Fibroblast of mammary gland (primary cell): ENCODE data around the gene GRIK4.

Source experiments
- DNase-seq: peaks from one replicate; pipeline ENCODE4 v3.0.0-alpha.2; 2010; ENCODE audit warnings: low read depth
- H3K4me3 ChIP-seq: 2 replicates; pipeline ENCODE4 v1.5.1; 2011; ENCODE audit warnings: low read depth, mild to moderate bottlenecking, low read length, moderate library complexity; ENCODE audit not compliant: control insufficient read depth
- CTCF ChIP-seq: conservative IDR thresholded peaks from 2 replicates; pipeline ENCODE4 v1.5.1; 2011; ENCODE audit warnings: low read depth, low read length, inconsistent platforms; ENCODE audit not compliant: control insufficient read depth, insufficient read depth

The GRIK4 gene

GRCh38 chr11:120863359-120863758 lies 351.8 kb downstream of the GRIK4 start:
- no peak for TF ChIP-seq CTCF
- no peak overlapping the region for H3K4me3 ChIP-seq
- DNase-seq = peak; percentile 50

- no peak for DNase-seq
- no peak overlapping the region for H3K4me3 ChIP-seq
- TF ChIP-seq CTCF = no peak
Measured at GRCh38 chr11:120867024-120867423, 355.5 kb downstream of the GRIK4 start.

GRCh38 chr11:120867531-120867930 lies 356.0 kb downstream of the GRIK4 start:
- DNase-seq = no peak
- TF ChIP-seq CTCF = no peak
- no peak overlapping the region for H3K4me3 ChIP-seq

GRCh38 chr11:120867988-120868387 lies 356.4 kb downstream of the GRIK4 start:
- H3K4me3 ChIP-seq = no peak overlapping the region
- no peak for DNase-seq
- TF ChIP-seq CTCF = no peak

GRCh38 chr11:120869097-120869496 lies 357.5 kb downstream of the GRIK4 start:
- no peak overlapping the region for H3K4me3 ChIP-seq
- TF ChIP-seq CTCF = no peak
- no peak for DNase-seq

- no peak for DNase-seq
- no peak for TF ChIP-seq CTCF
- H3K4me3 ChIP-seq = no peak overlapping the region
Measured at GRCh38 chr11:120869516-120870011, 358.0 kb downstream of the GRIK4 start.

GRCh38 chr11:120871194-120871593 lies 359.6 kb downstream of the GRIK4 start:
- no peak for TF ChIP-seq CTCF
- no peak overlapping the region for H3K4me3 ChIP-seq
- DNase-seq = no peak
